A673 (cell line): ENCODE results near the gene TMEM270. TPM values are rescaled to one million over a fixed set of nuclear protein-coding genes. Genes with fewer than 3 reads are reported as not detected.
A peak's percentile ranks its signal among the peaks of the same experiment; 100 is the strongest.

Experiments used
- BruUV-seq: library from RNA; stranded (reverse); fragments of 400-500 nt; replicated peaks from 2 replicates; lab custom pipeline; 2021; lab: Mats Ljungman, UMichigan
- CTCF ChIA-PET: fragments of 300-600 bp; sonication (Branson Sonifier 250); formaldehyde crosslinking; loops from one replicate; lab custom pipeline; 2022; ENCODE audit warnings: antibody characterized with exemption; lab: Charles Lee
- POLR2A ChIA-PET: fragments of 300-600 bp; sonication (Branson Sonifier 250); formaldehyde crosslinking; loops from one replicate; lab custom pipeline; 2022; ENCODE audit warnings: antibody characterized with exemption; ENCODE audit not compliant: low non-redundant PET; lab: Charles Lee
- DNase-seq: peaks from one replicate; pipeline ENCODE4 v3.0.0-alpha.2; 2015; ENCODE audit warnings: low spot score
- H3K27ac ChIP-seq: fragments of 200-600 bp; sonication (generic); 2 replicates; pipeline ENCODE4 v1.5.1; 2016; ENCODE audit warnings: mixed run types, low read depth, mild to moderate bottlenecking, mixed read lengths, antibody characterized with exemption, low read length; ENCODE audit not compliant: poor library complexity, severe bottlenecking
- H3K27me3 ChIP-seq: fragments of 200-600 bp; sonication (generic); replicated peaks from 2 replicates; pipeline ENCODE4 v1.6.1; 2017; ENCODE audit warnings: mixed run types, low read depth, mild to moderate bottlenecking, mixed read lengths, antibody characterized with exemption, low read length; ENCODE audit not compliant: insufficient read depth, poor library complexity
- H3K36me3 ChIP-seq: fragments of 200-600 bp; sonication (generic); 2 replicates; pipeline ENCODE4 v1.6.1; 2016; ENCODE audit warnings: mixed run types, mild to moderate bottlenecking, mixed read lengths, antibody characterized with exemption, low read length; ENCODE audit not compliant: insufficient read depth, poor library complexity, severe bottlenecking
- H3K4me1 ChIP-seq: fragments of 200-600 bp; sonication (generic); 2 replicates; pipeline ENCODE4 v1.6.1; 2017; ENCODE audit warnings: mixed run types, mild to moderate bottlenecking, mixed read lengths, antibody characterized with exemption, low read length; ENCODE audit not compliant: insufficient read depth, poor library complexity, severe bottlenecking
- H3K4me3 ChIP-seq: fragments of 200-600 bp; sonication (generic); 2 replicates; pipeline ENCODE4 v1.5.1; 2016; ENCODE audit warnings: low read depth, mixed run types, mild to moderate bottlenecking, mixed read lengths, low read length; ENCODE audit not compliant: poor library complexity, severe bottlenecking
- H3K9me3 ChIP-seq: fragments of 200-600 bp; sonication (generic); 2 replicates; pipeline ENCODE4 v1.6.1; 2016; ENCODE audit warnings: mixed run types, low read depth, mild to moderate bottlenecking, mixed read lengths, antibody characterized with exemption, low read length; ENCODE audit not compliant: poor library complexity, severe bottlenecking
- CTCF ChIP-seq: fragments of 300-800, 200-600 bp; sonication (generic); conservative IDR thresholded peaks from 2 replicates; pipeline ENCODE4 v1.5.1; 2017; ENCODE audit warnings: low read depth, mild to moderate bottlenecking, antibody characterized with exemption, low read length, moderate library complexity, mixed read lengths
- EZH2 ChIP-seq: fragments of 200-600 bp; sonication (generic); IDR thresholded peaks from 2 replicates; pipeline ENCODE4 v1.6.1; 2017; ENCODE audit warnings: borderline replicate concordance, low read depth, mild to moderate bottlenecking, mixed read lengths, antibody characterized with exemption, low read length; ENCODE audit not compliant: poor library complexity, severe bottlenecking
- intact Hi-C: fragments of 100-400 bp; cut with micrococcal nuclease; formaldehyde crosslinking; loops from one replicate; pipeline ENCODE4 v1.10.0; 2022; ENCODE audit not compliant: unreplicated experiment
- total RNA-seq: library from RNA; stranded (reverse); gene quantifications from 2 replicates; pipeline ENCODE4 v1.2.3, GENCODE V29; 2021

TMEM270 gene
- total RNA-seq, 1 experiment from 2014 or later = not detected

DNA sequence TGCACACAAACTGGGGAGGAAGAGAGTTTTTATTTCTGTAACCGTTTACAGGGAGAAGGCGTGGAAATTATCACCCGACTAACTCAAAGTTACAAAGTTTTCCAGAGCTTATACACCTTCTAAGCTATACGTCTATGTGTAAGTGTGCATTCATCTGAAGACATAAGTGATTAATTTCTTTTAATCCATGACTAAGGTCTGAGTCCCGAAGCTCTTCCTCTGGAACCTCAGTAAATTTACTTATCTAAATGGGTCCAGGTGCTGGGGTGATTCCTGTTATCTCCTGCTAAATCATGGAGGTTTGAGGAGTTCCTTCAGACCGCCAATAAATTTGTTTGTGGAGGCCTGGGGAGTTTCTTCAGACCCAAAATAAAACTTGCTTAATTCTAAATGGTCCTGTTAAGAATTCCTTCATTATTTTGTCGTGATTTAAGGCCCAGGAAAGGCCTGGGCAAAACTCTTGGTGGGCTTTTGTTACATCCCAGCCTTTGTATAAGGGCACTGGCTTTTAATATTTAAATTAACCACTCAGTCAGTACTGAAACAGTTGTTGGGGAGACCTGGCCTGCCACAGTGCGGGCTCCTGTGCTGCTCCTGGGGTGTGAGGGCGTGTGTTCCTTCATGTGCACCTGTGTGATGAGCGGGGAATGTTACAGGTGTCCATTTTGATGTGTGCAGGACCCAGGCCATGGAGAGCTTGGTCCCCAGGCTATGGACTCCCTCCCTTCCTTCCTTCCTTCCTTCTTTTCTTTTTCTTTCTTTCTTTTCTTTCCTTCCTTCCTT is 12.8 kb upstream of the TMEM270 start:
- Histone ChIP-seq H3K4me3 (no peak overlapping the region), H3K27me3 (no peaks in the 10 kb centered on the region), H3K27ac (no peak overlapping the region), H3K36me3 (no peaks in the 10 kb centered on the region), H3K4me1 (peaks cover 7% of the 10 kb centered on the region), H3K9me3 (no peaks in the 10 kb centered on the region)
- ChIA-PET POLR2A (no interaction called here), CTCF (no interaction called here)
- TF ChIP-seq CTCF = no peak
- no peak for TF ChIP-seq EZH2
- intact Hi-C loops = no loop called here
- BruUV-seq = no TSS peak
- no peak for DNase-seq

GRCh38 chr7:73850781-73851207 is 10.2 kb upstream of the TMEM270 start:
- Histone ChIP-seq H3K27ac (no peak overlapping the region), H3K4me3 (no peak overlapping the region), H3K4me1 (peaks cover 7% of the 10 kb centered on the region), H3K27me3 (no peaks in the 10 kb centered on the region), H3K9me3 (no peaks in the 10 kb centered on the region), H3K36me3 (no peaks in the 10 kb centered on the region)
- TF ChIP-seq EZH2 = no peak
- TF ChIP-seq CTCF = no peak
- BruUV-seq = no TSS peak
- ChIA-PET POLR2A (no interaction called here), CTCF (interaction anchor here (0.8 kb wide), 1 partner anchor 9 kb away, joined by 3 read pairs; the partner anchor contains the start of gene METTL27)
- peak; percentile 49 for DNase-seq
- intact Hi-C loops = loop anchor here (10.0 kb wide), 1 partner anchor 246 kb away; no protein-coding TSS in a partner anchor

- H3K36me3 ChIP-seq = no peaks in the 10 kb centered on the region
- no peaks in the 10 kb centered on the region for H3K9me3 ChIP-seq
- BruUV-seq = no TSS peak
- ChIA-PET CTCF (interaction anchor here (0.8 kb wide), 1 partner anchor 9 kb away, joined by 3 read pairs; the partner anchor contains the start of gene METTL27), POLR2A (no interaction called here)
- intact Hi-C loops = loop anchor here (10.0 kb wide), 1 partner anchor 247 kb away; no protein-coding TSS in a partner anchor
- peak; percentile 66 for DNase-seq
- H3K27ac ChIP-seq = no peak overlapping the region
- peaks cover 7% of the 10 kb centered on the region for H3K4me1 ChIP-seq
- no peaks in the 10 kb centered on the region for H3K27me3 ChIP-seq
- no peak overlapping the region for H3K4me3 ChIP-seq
- TF ChIP-seq CTCF = no peak
- TF ChIP-seq EZH2 = no peak
Measured at GRCh38 chr7:73851410-73852338, 9.3 kb upstream of the TMEM270 start.
